ENCODE measurements around the gene BCL11A.

- no peak for TF ChIP-seq CTCF (conservative IDR thresholded peaks at IDR 0.05; ENCODE audit: low read depth in 2 of 2)
- TF ChIP-seq POLR2AphosphoS5 (IDR thresholded peaks at IDR 0.05; ENCODE audit: low read depth) = no peak
- TF ChIP-seq EZH2 (IDR thresholded peaks at IDR 0.05; ENCODE audit: low read depth, unreplicated experiment) = no peak
- no peak for TF ChIP-seq REST (IDR thresholded peaks at IDR 0.05; ENCODE audit: unreplicated experiment)
- TF ChIP-seq STAT1 (IDR thresholded peaks at IDR 0.05; ENCODE audit: unreplicated experiment) = no peak
Measured at GRCh38 chr2:60521626-60522025, 31.8 kb downstream of the BCL11A start.

Data from GM23338 (cell line).